GF-D8 (cell line): ENCODE data around the gene SBK2.

Experiments
- DNase-seq: peaks from one replicate; lab custom pipeline; 2025; lab: John Stamatoyannopoulos, UW

Gene SBK2

GRCh38 chr19:55554302-55554701 is 17.4 kb upstream of the SBK2 start:
- DNase-seq = no peak

GRCh38 chr19:55553217-55554182 is 16.6 kb upstream of the SBK2 start:
- no peak for DNase-seq

GRCh38 chr19:55552620-55553019 is 15.7 kb upstream of the SBK2 start:
- no peak for DNase-seq

- DNase-seq = no peak
These were observed 15.3 kb upstream of the SBK2 start for GRCh38 chr19:55552206-55552605.

- no peak for DNase-seq
These were observed 13.4 kb upstream of the SBK2 start for GRCh38 chr19:55550321-55550650.

- no peak for DNase-seq
These were observed 12.8 kb upstream of the SBK2 start for GRCh38 chr19:55549500-55550320.

GRCh38 chr19:55546822-55547614 is 10.1 kb upstream of the SBK2 start:
- DNase-seq = no peak

GRCh38 chr19:55546011-55546410 is 9.1 kb upstream of the SBK2 start:
- no peak for DNase-seq

GRCh38 chr19:55545443-55545842 is 8.5 kb upstream of the SBK2 start, which contains the start of gene SBK3:
TSS of gene SBK3 (minus strand) at chr19:55545543. CDS start at chr19:55545543, 0 bp downstream.
- no peak for DNase-seq

GRCh38 chr19:55544776-55545439 is 8.0 kb upstream of the SBK2 start:
- DNase-seq = no peak

GRCh38 chr19:55544014-55544413 is 7.1 kb upstream of the SBK2 start:
- no peak for DNase-seq

- no peak for DNase-seq
These were observed 6.6 kb upstream of the SBK2 start for GRCh38 chr19:55543567-55543966.

GRCh38 chr19:55542292-55542855 is 5.4 kb upstream of the SBK2 start:
- no peak for DNase-seq

- DNase-seq = no peak
These were observed 4.2 kb upstream of the SBK2 start for GRCh38 chr19:55541091-55541490.

GRCh38 chr19:55540619-55541018 is 3.7 kb upstream of the SBK2 start:
- DNase-seq = no peak

GRCh38 chr19:55539090-55539984 is 2.4 kb upstream of the SBK2 start:
- DNase-seq = no peak

GRCh38 chr19:55538132-55538531 is 1.2 kb upstream of the SBK2 start:
- DNase-seq = no peak

- DNase-seq = no peak
These were observed 793 bp upstream of the SBK2 start for GRCh38 chr19:55537741-55538111.

GRCh38 chr19:55536366-55536765 is 567 bp downstream of the SBK2 start:
- DNase-seq = no peak

- no peak for DNase-seq
These were observed 975 bp downstream of the SBK2 start for GRCh38 chr19:55535965-55536350.
